Measurements from ENCODE around the gene ADH1C.
A peak's percentile ranks its signal among the peaks of the same experiment; 100 is the strongest.

The ADH1C gene

GRCh38 chr4:99301376-99302164 lies 51.0 kb downstream of the ADH1C start:
- TF ChIP-seq CTCF (conservative IDR thresholded peaks at IDR 0.05; ENCODE audit: low read length): no peak
- no peak overlapping the region for H3K4me3 ChIP-seq (ENCODE audit: low read length)

GRCh38 chr4:99300934-99301333 lies 51.6 kb downstream of the ADH1C start:
- DNase-seq (ENCODE audit: low read depth): peak; percentile 100
- TF ChIP-seq CTCF (conservative IDR thresholded peaks at IDR 0.05; ENCODE audit: low read length): no peak
- no peak overlapping the region for H3K4me3 ChIP-seq (ENCODE audit: low read length)

More at GRCh38 chr4:99301376-99302164, 51.0 kb downstream of the ADH1C start:
- peak; percentile 84 for DNase-seq (ENCODE audit: low read depth)

GRCh38 chr4:99293357-99293756 lies 59.2 kb downstream of the ADH1C start:
- no peak for DNase-seq (ENCODE audit: low read depth)
- no peak for TF ChIP-seq CTCF (conservative IDR thresholded peaks at IDR 0.05; ENCODE audit: low read length)

GRCh38 chr4:99290848-99291786 lies 61.4 kb downstream of the ADH1C start, which contains the start of gene ADH1A:
Gene ADH1A, minus strand, starts transcription at chr4:99290985. Its CDS starts 71 bp downstream, at chr4:99290914.
- no peak for DNase-seq (ENCODE audit: low read depth)
- no peak within 1 kb of the TSS for H3K4me3 ChIP-seq (ENCODE audit: low read length)
- no peak for TF ChIP-seq CTCF (conservative IDR thresholded peaks at IDR 0.05; ENCODE audit: low read length)

More at GRCh38 chr4:99293357-99293756, 59.2 kb downstream of the ADH1C start:
- no peak overlapping the region for H3K4me3 ChIP-seq (ENCODE audit: low read length)

Data from AG10803 (cell line).